ENCODE measurements around the gene WNT16. TPM values are rescaled to one million over a fixed set of nuclear protein-coding genes. Genes with fewer than 3 reads are reported as not detected.

The WNT16 gene
- total RNA-seq, 4 donors from 2014 or later: not detected

DNA sequence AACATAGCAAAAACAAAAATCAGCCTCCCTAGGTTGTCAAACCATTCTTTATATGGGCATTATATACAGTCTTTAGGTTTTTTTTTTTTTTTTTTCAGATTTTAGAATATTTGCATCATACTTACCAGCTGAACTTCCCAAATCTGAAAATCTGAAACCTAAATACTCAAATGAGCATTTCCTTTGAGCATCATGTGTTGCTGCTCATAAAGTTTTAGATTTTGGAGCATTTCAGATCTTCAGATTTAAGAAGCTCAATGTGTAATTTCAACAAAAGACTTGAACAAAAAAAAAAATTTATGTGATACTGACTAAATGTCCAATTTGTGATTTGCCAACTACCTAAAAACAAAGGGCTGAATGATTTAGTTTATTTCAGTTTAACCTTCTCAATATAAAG, 53.7 kb downstream of the WNT16 start:
- TF ChIP-seq, protein P1, sequence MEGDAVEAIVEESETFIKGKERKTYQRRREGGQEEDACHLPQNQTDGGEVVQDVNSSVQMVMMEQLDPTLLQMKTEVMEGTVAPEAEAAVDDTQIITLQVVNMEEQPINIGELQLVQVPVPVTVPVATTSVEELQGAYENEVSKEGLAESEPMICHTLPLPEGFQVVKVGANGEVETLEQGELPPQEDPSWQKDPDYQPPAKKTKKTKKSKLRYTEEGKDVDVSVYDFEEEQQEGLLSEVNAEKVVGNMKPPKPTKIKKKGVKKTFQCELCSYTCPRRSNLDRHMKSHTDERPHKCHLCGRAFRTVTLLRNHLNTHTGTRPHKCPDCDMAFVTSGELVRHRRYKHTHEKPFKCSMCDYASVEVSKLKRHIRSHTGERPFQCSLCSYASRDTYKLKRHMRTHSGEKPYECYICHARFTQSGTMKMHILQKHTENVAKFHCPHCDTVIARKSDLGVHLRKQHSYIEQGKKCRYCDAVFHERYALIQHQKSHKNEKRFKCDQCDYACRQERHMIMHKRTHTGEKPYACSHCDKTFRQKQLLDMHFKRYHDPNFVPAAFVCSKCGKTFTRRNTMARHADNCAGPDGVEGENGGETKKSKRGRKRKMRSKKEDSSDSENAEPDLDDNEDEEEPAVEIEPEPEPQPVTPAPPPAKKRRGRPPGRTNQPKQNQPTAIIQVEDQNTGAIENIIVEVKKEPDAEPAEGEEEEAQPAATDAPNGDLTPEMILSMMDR (IDR thresholded peaks at IDR 0.05): no peak
- DNase-seq (ENCODE audit: low spot score) (no peak), ATAC-seq (ENCODE audit: low FRiP score) (no peak)

DNA sequence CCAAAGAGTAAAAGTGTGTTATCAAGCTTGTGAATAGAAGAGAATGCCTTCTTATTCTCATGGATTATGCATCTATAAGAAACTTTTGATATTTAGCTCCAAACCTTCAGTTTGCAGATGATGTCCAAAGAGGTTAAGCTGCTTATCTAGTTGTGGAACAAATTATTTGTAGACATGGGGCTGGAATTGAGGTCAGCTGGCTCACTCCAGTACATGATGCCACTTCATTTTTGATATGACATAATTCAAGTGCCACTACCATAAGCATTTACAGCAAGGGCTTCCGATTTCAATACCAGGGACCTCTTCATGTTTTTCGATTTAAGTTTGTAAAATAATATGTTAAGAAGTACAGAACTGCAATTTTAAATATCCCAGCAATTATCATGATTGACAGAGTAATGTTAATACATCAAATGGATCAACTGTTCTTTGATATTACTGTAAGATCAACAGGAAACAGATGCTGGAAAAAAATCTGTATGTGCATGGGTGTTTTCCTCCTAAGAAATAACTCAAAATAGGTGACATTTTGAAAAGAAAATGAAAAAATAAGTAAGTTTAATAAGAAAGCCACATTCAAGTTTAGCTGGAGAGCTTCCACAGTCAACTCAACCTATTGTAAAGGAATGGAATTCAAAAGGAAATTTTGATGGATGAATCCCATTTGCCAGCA, 54.6 kb downstream of the WNT16 start:
- DNase-seq (ENCODE audit: low spot score) (no peak), ATAC-seq (ENCODE audit: low FRiP score) (no peak)
- TF ChIP-seq, protein P1 (IDR thresholded peaks at IDR 0.05): no peak

DNA sequence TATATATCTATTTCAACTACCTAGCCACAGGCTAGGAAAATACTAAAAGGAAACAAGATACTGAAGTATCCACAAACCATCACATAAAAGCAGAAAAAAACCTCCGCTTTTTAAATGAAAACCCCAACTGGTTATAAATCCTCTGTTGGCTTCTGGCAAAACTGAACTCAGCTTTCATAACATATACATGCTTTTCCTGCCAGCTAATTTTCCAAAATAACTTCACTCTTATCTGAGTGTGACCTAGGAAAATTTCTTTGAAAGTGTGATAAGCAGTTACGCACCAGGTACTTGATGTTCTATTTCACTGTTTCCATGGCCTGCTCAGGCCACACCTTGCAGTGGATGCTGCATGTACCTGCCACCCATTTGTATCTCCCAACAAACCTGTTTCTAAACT, 55.5 kb downstream of the WNT16 start:
- ATAC-seq (ENCODE audit: low FRiP score) (peak; percentile 53), DNase-seq (ENCODE audit: low spot score) (no peak)
- TF ChIP-seq, protein P1 (IDR thresholded peaks at IDR 0.05): no peak

DNA sequence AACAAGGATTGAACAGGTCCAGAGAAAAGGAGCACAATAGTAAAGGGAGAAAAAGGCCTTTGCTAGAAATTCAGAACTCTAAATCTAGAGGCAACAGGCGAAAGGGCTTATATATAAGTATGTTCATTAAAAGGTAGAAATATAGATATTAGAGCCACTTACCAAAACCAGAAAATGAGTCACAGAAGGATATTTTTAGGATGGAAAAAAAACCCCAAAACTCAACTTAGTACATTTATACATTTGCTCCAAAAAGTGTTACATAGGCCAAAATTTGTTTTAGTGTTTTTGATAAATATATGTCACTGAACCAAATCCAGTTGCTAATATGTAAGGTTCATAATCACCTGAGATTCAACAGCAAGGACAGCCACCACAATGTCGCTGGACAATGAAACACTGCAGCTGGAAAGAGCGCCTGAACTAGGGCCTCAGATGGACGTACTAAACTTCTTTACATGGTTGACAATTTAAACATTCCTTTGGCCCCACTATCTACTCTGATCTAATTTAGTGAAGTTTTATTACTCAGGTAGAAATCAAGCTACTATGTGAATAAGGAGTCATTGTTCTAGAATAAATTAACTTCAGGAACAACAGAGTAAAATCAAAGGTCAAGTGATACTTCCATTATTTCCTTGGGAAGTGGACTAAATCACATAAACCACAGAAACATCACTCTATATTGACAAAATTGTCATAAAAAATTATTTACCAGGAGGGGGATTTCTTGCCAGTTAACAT, 56.4 kb downstream of the WNT16 start:
- TF ChIP-seq, protein P1 (IDR thresholded peaks at IDR 0.05): no peak

DNA sequence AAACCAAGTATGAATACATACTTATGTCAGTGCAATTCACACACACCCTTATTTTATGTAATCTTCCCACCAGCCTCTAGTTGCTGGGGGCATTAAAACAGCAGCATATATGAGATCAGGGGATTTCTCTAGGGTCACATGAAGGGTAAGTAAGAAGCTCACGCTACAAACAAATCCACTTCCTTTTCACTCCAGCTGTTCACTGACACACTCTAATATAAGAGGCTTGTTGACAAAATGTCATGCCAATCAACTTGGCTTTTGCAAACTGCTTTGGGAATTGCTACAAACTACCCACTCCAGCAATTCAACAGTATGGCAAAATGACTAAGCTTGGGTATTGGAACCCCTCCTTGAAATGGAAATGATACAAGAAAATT, 57.0 kb downstream of the WNT16 start:
- ATAC-seq (ENCODE audit: low FRiP score) (no peak), DNase-seq (ENCODE audit: low spot score) (no peak)
- TF ChIP-seq, protein P1 (IDR thresholded peaks at IDR 0.05): no peak

More for the DNA sequence above, 56.4 kb downstream of the WNT16 start:
- ATAC-seq (ENCODE audit: low FRiP score): no peak
- no peak for DNase-seq (ENCODE audit: low spot score)

DNA sequence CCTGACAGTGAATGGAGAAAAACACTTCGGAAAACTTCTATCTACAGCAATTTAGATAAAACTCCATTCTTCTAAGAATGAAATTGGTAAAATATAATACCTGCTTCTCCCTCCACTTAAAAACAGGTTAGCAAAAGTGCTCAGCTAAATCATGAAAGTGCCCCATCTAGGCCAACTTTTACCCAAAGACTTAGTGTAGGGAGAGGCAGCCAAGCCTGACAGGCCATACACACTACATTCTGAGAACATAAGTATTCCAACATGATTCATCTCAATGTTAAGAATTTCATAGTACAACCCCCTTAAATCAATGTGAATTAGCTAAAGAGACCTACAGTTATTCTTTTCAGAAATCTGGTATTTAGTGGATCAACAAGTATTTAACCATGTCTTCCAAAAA, 60.1 kb downstream of the WNT16 start:
- ATAC-seq (ENCODE audit: low FRiP score) (no peak), DNase-seq (ENCODE audit: low spot score) (no peak)
- TF ChIP-seq, protein P1 (IDR thresholded peaks at IDR 0.05): no peak

DNA sequence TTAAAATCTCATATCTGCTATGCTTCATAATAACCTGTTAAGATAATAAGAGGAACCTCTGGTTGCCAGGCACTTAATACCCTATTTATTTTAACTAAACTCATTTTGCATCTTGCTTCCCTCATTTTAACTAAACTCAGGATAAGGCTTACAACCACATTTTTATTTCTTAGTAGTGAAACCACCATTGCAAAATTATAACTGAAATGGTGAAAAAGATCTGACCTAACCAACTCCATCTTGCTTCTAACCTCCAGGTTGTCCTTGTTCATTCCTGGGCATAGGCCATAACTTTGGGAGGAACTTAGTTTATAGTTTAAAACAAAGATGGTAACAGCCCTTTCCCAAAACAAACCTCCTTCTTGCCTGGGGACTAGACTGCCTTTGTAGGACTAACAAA, 61.3 kb downstream of the WNT16 start:
- DNase-seq (ENCODE audit: low spot score): no peak
- ATAC-seq (ENCODE audit: low FRiP score): no peak
- TF ChIP-seq, protein P1 (IDR thresholded peaks at IDR 0.05): no peak
